Measurements from ENCODE around the gene CD19. TPM values are rescaled to one million over a fixed set of nuclear protein-coding genes. Genes with fewer than 3 reads are reported as not detected.

Gene CD19
- total RNA-seq, 1 donor from 2014 or later: not detected

- no peak within 1 kb of the TSS for H3K27ac Mint-ChIP-seq (ENCODE audit: unreplicated experiment)
- no peak for TF ChIP-seq CTCF (IDR thresholded peaks at IDR 0.05)
- no peaks in the 10 kb centered on the region for H3K4me1 Mint-ChIP-seq (ENCODE audit: unreplicated experiment)
- no peaks in the 10 kb centered on the region for H3K27me3 Mint-ChIP-seq (ENCODE audit: unreplicated experiment)
- H3K36me3 Mint-ChIP-seq (ENCODE audit: unreplicated experiment): peaks cover 47% of the 10 kb centered on the region
- no peak for DNase-seq (ENCODE audit: extremely low spot score, unreplicated experiment)
- peaks cover 7% of the 10 kb centered on the region for H3K9me3 Mint-ChIP-seq (ENCODE audit: unreplicated experiment)
- no peak within 1 kb of the TSS for H3K4me3 Mint-ChIP-seq (ENCODE audit: unreplicated experiment)
These were observed 52.9 kb downstream of the CD19 start, which contains the start of gene LAT for GRCh38 chr16:28984619-28985135. LAT (plus strand) TSS chr16:28985052; CDS start chr16:28985418, 366 bp downstream.

GRCh38 chr16:28985211-28986041 is 53.7 kb downstream of the CD19 start:
- Mint-ChIP-seq H3K27me3 (ENCODE audit: unreplicated experiment) (no peaks in the 10 kb centered on the region), H3K27ac (ENCODE audit: unreplicated experiment) (no peak overlapping the region), H3K9me3 (ENCODE audit: unreplicated experiment) (peaks cover 7% of the 10 kb centered on the region), H3K4me1 (ENCODE audit: unreplicated experiment) (no peaks in the 10 kb centered on the region), H3K4me3 (ENCODE audit: unreplicated experiment) (no peak overlapping the region), H3K36me3 (ENCODE audit: unreplicated experiment) (peaks cover 50% of the 10 kb centered on the region)
- no peak for DNase-seq (ENCODE audit: extremely low spot score, unreplicated experiment)
- no peak for TF ChIP-seq CTCF (IDR thresholded peaks at IDR 0.05)

- Mint-ChIP-seq H3K4me1 (ENCODE audit: unreplicated experiment) (no peaks in the 10 kb centered on the region), H3K27me3 (ENCODE audit: unreplicated experiment) (no peaks in the 10 kb centered on the region), H3K27ac (ENCODE audit: unreplicated experiment) (no peak overlapping the region), H3K36me3 (ENCODE audit: unreplicated experiment) (peaks cover 44% of the 10 kb centered on the region), H3K9me3 (ENCODE audit: unreplicated experiment) (peaks cover 7% of the 10 kb centered on the region), H3K4me3 (ENCODE audit: unreplicated experiment) (no peak overlapping the region)
- TF ChIP-seq CTCF (IDR thresholded peaks at IDR 0.05): no peak
- DNase-seq (ENCODE audit: extremely low spot score, unreplicated experiment): no peak
These were observed 54.3 kb downstream of the CD19 start for GRCh38 chr16:28986046-28986445.

- Mint-ChIP-seq H3K27ac (ENCODE audit: unreplicated experiment) (no peak overlapping the region), H3K27me3 (ENCODE audit: unreplicated experiment) (no peaks in the 10 kb centered on the region), H3K4me3 (ENCODE audit: unreplicated experiment) (no peak overlapping the region), H3K9me3 (ENCODE audit: unreplicated experiment) (peaks cover 7% of the 10 kb centered on the region), H3K36me3 (ENCODE audit: unreplicated experiment) (peaks cover 42% of the 10 kb centered on the region), H3K4me1 (ENCODE audit: unreplicated experiment) (no peaks in the 10 kb centered on the region)
- DNase-seq (ENCODE audit: extremely low spot score, unreplicated experiment): no peak
- TF ChIP-seq CTCF (IDR thresholded peaks at IDR 0.05): no peak
These were observed 54.7 kb downstream of the CD19 start for GRCh38 chr16:28986492-28986891.

- Mint-ChIP-seq H3K4me3 (ENCODE audit: unreplicated experiment) (no peak overlapping the region), H3K27me3 (ENCODE audit: unreplicated experiment) (no peaks in the 10 kb centered on the region), H3K27ac (ENCODE audit: unreplicated experiment) (no peak overlapping the region), H3K9me3 (ENCODE audit: unreplicated experiment) (peaks cover 7% of the 10 kb centered on the region), H3K4me1 (ENCODE audit: unreplicated experiment) (no peaks in the 10 kb centered on the region), H3K36me3 (ENCODE audit: unreplicated experiment) (peaks cover 38% of the 10 kb centered on the region)
- no peak for DNase-seq (ENCODE audit: extremely low spot score, unreplicated experiment)
- no peak for TF ChIP-seq CTCF (IDR thresholded peaks at IDR 0.05)
These were observed 55.5 kb downstream of the CD19 start for GRCh38 chr16:28987170-28987853.
